Thyroid gland (tissue), 4 donors: ENCODE results near the gene RPGRIP1. TPM values are rescaled to one million over a fixed set of nuclear protein-coding genes. Genes with fewer than 3 reads are reported as not detected.
A peak's percentile ranks its signal among the peaks of the same experiment; 100 is the strongest.

ENCODE experiments used
- DNase-seq, 2 donors: peaks; one replicate each; pipeline ENCODE4 v3.0.0-alpha.2; 2019
- H3K27ac ChIP-seq, 3 donors: fragments of 200-600 bp; sonication (generic); 1 replicate in 2 of 3; 2 replicates in 1 of 3; pipeline ENCODE4 v1.5.1; 2016 to 2019; ENCODE audit warnings: mild to moderate bottlenecking in 1 of 3, moderate library complexity in 1 of 3
- H3K27me3 ChIP-seq: fragments of 200-600 bp; sonication (generic); one replicate; pipeline ENCODE4 v1.5.1; 2019
- H3K36me3 ChIP-seq, 2 donors: fragments of 200-600 bp; sonication (generic); one replicate each; pipeline ENCODE4 v1.5.1; 2016 to 2019
- H3K4me1 ChIP-seq, 2 donors: fragments of 200-600 bp; sonication (generic); one replicate each; pipeline ENCODE4 v1.5.1; 2017 to 2019
- H3K4me3 ChIP-seq, 3 donors: fragments of 200-600 bp; sonication (generic); replicated peaks in 1 of 3; 1 replicate in 2 of 3; 2 replicates in 1 of 3; pipeline ENCODE4 v1.5.1; 2016; ENCODE audit warnings: mild to moderate bottlenecking in 1 of 3
- H3K9me3 ChIP-seq: fragments of 200-600 bp; sonication (generic); one replicate; pipeline ENCODE4 v1.5.1; 2017
- CTCF ChIP-seq, 6 experiments: fragments of 200-600 bp in 3 of 6; fragments of 450-650 bp in 3 of 6; sonication (generic) in 3 of 6; IDR thresholded peaks; one replicate each; pipeline ENCODE4 v1.5.1; 2016 to 2019; ENCODE audit warnings: antibody characterized with exemption in 6 of 6, mild to moderate bottlenecking in 2 of 6, inconsistent platforms in 1 of 6, moderate library complexity in 1 of 6
- POLR2A ChIP-seq, 2 donors: fragments of 450-650 bp; IDR thresholded peaks; one replicate each; pipeline ENCODE4 v1.6.1; 2017; ENCODE audit warnings: antibody characterized with exemption in 2 of 2, mild to moderate bottlenecking in 2 of 2, moderate library complexity in 1 of 2
- WGBS, 2 donors: methylation state at CpG; one replicate each; pipeline ENCODE4 v1.1.5; 2017; 5-methylcytosine and 5-hydroxymethylcytosine counted together
- intact Hi-C: fragments of 100-400 bp; cut with DNase I; formaldehyde crosslinking; loops from one replicate; pipeline ENCODE4 v1.15.1; 2023
- total RNA-seq, 4 donors: library from RNA; depleted of rRNA; stranded (reverse); fragments of >200 nt; gene quantifications; one replicate each; pipeline ENCODE4 v1.2.3, GENCODE V29; 2016

Gene RPGRIP1
- total RNA-seq, 4 donors from 2014 or later, result not detected

GRCh38 chr14:21236948-21237797 lies 42.7 kb upstream of the RPGRIP1 start:
- DNase-seq, result no peak

GRCh38 chr14:21238823-21239518 lies 40.9 kb upstream of the RPGRIP1 start:
- no peak for DNase-seq
- Histone ChIP-seq H3K9me3 (no peaks in the 10 kb centered on the region), H3K4me1 (peaks cover 11 to 16% of the 10 kb centered on the region in 2 donors), H3K27me3 (no peaks in the 10 kb centered on the region), H3K36me3 (peaks cover 0 to 4% of the 10 kb centered on the region in 2 donors), H3K4me3 (no peak overlapping the region), H3K27ac (no peak overlapping the region)
- TF ChIP-seq POLR2A (IDR thresholded peaks at IDR 0.05), result no peak
- no peak for TF ChIP-seq CTCF (IDR thresholded peaks at IDR 0.05)
- intact Hi-C loops, result no loop called here
- 90 to 92% methylated on average over 11 of the region's 11 CpGs for WGBS, 2 donors

More at GRCh38 chr14:21236948-21237797, 42.7 kb upstream of the RPGRIP1 start:
- intact Hi-C loops, result no loop called here
- peaks cover 11 to 16% of the 10 kb centered on the region in 2 donors for H3K4me1 ChIP-seq
- H3K9me3 ChIP-seq, result no peaks in the 10 kb centered on the region
- H3K36me3 ChIP-seq, result peaks cover 8 to 12% of the 10 kb centered on the region in 2 donors
- H3K27ac ChIP-seq, result no peak overlapping the region
- no peaks in the 10 kb centered on the region for H3K27me3 ChIP-seq
- no peak overlapping the region for H3K4me3 ChIP-seq
- WGBS, 2 donors, result 67% methylated on average over 6 of the region's 6 CpGs
- TF ChIP-seq CTCF (IDR thresholded peaks at IDR 0.05), result no peak
- no peak for TF ChIP-seq POLR2A (IDR thresholded peaks at IDR 0.05)

GRCh38 chr14:21240417-21240816 lies 39.5 kb upstream of the RPGRIP1 start:
- Histone ChIP-seq H3K9me3 (no peaks in the 10 kb centered on the region), H3K36me3 (peaks cover 0 to 10% of the 10 kb centered on the region in 2 donors), H3K4me3 (no peak overlapping the region), H3K27ac (no peak overlapping the region), H3K27me3 (no peaks in the 10 kb centered on the region), H3K4me1 (peaks cover 8 to 16% of the 10 kb centered on the region in 2 donors)
- no peak for DNase-seq
- WGBS, 2 donors, result 45 to 50% methylated on average over 2 of the region's 2 CpGs
- intact Hi-C loops, result no loop called here
- TF ChIP-seq POLR2A (IDR thresholded peaks at IDR 0.05) (no peak), CTCF (IDR thresholded peaks at IDR 0.05) (no peak)

- no peak for DNase-seq
- TF ChIP-seq POLR2A (IDR thresholded peaks at IDR 0.05) (no peak), CTCF (IDR thresholded peaks at IDR 0.05) (peak in 4 of 6 experiments; percentile 27 to 46 (median 36))
- Histone ChIP-seq H3K27ac (no peak overlapping the region), H3K9me3 (no peaks in the 10 kb centered on the region), H3K4me1 (peaks cover 7 to 21% of the 10 kb centered on the region in 2 donors), H3K4me3 (no peak overlapping the region), H3K36me3 (peaks cover 0 to 10% of the 10 kb centered on the region in 2 donors), H3K27me3 (no peaks in the 10 kb centered on the region)
- intact Hi-C loops, result no loop called here
- WGBS, 2 donors, result 75 to 88% methylated on average over 1 of the region's 1 CpG
These were observed 38.6 kb upstream of the RPGRIP1 start for GRCh38 chr14:21241218-21241819.
